HG02981 (cell line): ENCODE data around the gene FOXO6.
"Not testable (repeated sequence)": the region's sequence is repeated elsewhere in the genome, so short reads cannot be mapped to it uniquely, and the experiment has no call there.

Experiments
- ATAC-seq: cut with Tn5 transposase; IDR thresholded peaks from one replicate; pipeline ENCODE4 v1.9.1; 2021; ENCODE audit warnings: mild to moderate bottlenecking, moderate library complexity; ENCODE audit not compliant: unreplicated experiment

The FOXO6 gene

DNA sequence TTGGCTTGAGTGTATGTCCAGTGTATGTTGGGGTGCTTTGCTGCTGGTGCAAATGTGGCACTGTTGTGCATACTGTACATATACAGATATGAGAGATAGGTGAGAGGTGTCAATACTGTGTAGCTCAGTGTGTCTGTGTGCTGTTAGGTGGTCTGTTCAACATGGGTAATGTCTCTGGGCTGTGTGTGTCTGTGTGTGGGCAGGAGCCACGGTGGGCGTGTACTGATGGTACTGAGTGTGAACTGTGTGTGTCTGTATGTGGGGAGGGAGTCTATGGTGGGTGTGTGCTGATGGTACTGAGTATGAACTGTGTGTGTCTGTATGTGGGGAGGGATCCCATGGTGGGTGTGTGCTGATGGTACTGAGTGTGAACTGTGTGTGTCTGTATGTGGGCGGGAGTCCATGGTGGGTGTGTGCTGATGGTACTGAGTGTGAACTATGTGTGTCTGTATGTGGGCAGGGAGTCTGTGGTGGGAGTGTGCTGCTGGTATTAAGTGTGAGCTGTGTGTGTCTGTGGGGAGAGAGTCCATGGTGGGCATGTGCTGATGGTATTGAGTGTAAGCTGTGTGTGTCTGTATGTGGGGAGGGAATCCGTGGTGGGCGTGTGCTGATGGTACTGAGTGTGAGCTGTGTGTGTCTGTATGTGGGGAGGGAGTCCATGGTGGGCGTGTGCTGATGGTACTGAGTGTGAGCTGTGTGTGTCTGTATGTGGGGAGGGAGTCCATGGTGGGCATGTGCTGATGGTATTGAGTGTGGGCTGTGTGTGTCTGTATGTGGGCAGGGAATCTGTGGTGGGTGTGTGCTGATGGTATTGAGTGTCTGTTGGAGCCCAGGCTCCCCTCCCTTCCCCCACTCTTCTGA, 32.2 kb upstream of the FOXO6 start:
- ATAC-seq = no peak

DNA sequence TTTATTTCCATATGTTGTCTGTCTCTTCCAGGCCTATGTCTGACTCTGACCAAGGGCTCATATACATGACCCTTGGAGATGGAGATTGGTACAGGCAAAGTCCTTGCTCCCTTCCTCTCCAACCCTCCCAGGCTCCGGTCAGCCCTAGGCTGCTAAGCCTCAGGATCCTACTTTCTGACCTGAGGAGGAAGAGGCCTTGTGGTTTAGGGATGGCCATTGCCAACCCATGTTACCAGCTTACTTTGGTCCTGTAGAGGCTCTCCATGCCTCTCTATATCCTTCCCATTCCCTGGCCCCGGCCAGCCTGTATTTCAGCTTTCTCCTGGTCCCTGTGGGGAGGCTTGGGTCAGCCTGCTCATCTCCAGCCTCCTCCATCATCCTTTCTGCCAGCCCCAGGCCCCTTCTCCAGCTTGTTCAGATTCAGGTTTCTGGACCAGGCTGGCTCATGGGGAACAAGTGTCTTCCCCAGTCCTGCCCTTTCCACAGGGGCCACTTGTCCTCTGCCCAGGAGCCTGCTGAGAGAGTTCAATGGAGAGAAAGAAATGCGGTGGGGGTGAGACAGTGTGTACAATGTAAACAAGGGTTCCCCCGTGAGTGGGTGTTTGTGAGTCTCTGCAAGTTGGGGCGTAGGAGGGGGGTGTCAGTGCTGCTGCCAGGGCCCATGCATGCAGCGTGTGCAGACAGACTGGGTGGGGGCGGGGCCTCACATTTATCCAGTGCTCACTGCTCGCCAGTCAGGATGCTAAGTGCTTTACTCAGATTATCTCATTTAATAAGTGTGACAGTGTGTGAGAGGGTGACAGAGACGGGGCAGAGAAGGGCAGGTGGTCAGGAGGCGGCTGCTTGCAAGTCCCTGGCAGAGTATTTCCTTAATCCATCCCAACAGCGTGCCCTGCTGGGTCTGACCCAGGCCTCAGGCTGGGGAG, 31.3 kb upstream of the FOXO6 start:
- ATAC-seq = no peak

DNA sequence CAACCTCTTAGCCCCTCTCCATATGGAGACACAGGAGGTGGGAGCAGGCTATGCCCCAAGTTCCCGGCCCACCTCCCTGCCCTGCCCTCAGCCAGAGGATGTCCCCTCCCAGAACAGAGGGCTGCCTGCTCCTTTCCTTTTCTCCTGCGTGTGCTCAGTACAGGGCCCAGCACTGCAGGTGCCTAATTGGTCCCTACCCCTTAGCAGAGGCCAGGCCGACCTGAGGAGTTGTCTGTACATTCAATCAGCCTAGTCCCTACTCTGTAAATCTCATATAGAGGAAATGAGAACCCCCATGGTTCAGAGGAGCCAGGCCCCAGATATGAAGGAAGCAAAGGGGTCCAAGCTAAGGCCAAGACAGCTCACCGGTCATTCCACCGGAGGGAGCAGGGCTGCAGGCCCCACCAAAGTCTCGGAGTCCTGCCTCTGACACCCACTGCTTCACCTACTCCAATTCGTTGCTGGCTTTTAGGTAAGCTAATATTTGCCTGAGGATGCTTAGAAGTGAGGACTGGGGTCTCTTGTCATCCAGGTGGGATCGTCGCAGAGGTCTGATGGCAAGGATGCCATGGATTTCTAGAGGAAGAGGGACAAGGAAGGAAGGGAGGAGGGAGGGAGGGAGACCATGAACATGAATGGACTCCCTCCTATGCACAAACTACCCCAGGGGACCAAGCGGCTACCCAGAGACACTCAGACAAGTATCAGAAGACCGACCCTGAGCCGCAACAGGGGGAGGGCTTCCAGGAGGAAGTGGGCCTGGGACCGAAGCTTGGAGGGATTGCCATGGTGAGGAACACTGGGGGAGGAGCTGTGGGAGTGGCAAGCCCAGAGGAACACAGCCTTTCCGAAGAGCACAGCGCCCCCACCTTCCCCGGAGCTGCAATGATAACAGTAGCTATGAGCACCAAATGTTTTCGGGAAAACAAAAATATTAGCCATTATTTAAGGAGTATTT, 30.4 kb upstream of the FOXO6 start:
- no peak for ATAC-seq

DNA sequence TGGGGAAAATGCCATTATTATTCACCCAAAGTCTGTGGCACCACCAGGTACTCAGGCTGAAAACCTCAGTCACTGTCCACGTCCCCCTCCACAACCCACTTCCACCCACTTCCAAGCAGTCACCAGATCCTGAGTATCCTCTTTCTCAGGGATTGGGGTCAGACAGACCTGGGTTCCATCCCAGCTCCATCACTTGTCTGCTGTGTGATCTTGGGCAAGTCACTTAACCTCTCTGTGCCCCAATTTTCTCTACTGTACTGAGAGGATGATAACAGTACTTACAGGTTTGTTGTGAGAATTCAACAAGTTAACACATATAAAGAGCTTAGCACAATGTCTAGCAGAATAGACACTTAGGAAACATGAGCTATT, 29.7 kb upstream of the FOXO6 start:
- ATAC-seq = no peak

DNA sequence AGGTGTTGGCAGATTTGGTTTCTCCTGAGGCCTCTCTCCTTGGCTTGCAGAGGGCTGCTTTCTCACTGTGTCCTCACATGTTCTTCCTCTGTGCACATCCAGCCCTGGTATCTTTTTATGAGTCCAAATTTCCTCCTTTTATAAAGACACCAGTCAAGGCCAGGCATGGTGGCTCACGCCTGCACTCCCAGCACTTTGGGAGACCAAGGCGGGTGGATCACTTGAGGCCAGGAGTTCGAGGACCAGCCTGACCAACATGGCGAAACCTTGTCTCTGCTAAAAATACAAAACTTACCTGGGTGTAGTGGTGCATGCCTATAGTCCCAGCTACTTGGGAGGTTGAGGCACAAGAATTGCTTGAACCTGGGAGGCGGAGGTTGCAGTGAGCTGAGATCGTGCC, 29.1 kb upstream of the FOXO6 start:
- not testable (repeated sequence) for ATAC-seq

DNA sequence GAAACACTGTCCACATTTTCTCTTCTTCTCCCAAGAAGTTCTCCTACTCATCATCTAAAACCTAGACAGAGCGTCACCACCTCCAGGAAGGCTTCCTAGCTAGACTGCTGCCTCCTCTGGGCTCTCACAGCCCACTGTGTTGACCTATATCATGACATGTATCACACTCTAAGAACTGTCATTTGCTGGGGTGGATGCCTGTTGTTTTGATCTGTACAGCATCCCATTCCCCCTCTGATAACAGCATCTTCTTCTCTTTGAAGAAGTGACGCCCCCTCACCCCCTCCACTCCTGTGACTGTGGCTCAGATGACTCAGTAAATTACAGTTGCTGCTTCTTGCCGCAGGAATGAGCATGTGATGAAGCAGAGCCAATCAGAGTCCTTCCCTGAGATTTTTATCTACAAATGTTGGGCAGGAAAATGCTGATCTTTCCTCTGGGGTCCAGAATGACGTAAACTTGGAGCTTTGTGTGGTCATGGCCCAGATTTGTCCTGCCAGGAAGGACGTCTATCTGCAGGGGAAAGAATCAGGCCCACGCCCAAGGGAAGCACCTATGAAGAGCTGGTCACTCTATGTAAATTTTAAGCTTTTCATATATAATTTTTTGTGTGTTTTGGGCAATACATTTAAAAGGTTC, 28.0 kb upstream of the FOXO6 start:
- ATAC-seq = no peak

DNA sequence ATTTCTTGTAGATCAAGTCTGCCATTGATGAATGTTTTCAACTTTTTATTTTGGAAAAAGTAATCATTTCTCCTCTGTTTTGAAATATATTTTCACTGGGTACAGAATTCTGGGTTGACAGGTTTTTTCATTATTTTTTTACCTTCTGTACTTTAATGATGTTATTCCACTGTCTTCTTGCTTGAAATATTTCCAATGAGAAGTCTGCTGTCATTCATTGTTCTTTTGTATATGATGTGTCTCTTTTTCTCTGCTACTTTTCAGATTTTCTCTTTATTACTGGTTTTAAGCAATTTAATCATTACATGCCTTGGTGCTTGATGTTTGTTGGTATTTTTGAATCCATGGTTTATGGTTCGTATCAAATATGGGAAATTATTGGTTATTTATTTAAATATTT, 22.4 kb upstream of the FOXO6 start:
- no peak for ATAC-seq

DNA sequence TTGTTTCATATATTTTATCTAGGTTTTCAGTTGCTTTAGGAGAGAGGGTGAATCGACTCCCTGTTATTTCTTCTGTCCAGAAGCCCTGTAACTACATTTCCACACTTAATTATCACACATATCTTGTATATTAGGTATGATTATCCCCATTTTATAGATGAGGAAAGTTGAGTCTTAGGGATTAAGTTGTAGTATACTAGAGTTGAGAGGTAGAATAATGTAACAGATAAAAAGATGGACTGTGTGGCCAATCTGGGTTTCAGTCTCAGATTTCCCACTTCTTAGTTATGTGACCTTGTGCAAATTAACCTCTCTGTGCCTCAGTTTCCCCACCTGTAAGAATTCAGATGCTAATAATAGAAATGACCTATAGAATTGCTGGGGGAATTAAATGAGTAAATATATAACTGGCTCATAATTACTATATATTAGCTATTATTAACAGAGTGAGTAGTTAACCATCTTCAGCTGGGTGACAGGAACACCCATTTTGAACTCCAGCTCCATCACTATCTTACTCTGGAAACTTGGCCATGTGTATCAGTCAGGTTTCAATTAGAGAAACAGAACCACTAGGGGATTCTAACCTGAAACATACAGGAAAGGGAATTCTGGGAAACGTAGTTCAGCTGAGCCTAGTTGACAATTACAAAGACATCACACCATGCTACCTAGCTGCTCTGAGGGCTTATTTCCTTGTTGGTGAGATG, 20.4 kb upstream of the FOXO6 start:
- ATAC-seq = no peak

DNA sequence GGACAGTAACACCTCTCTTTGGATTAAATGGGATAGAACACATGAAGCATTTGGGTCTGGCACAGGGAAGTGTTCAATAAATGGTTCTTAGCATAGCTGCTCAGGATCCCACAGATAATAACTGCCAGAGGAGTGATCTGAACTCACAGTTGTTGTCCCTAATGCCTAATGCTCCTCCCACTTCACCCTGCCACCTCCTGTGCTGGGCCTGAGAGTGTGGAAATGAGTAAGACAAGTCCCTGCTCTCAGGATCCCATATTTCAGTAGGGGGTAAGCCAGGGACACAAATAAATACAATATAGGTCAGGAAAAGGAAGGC, 19.9 kb upstream of the FOXO6 start:
- ATAC-seq = no peak

DNA sequence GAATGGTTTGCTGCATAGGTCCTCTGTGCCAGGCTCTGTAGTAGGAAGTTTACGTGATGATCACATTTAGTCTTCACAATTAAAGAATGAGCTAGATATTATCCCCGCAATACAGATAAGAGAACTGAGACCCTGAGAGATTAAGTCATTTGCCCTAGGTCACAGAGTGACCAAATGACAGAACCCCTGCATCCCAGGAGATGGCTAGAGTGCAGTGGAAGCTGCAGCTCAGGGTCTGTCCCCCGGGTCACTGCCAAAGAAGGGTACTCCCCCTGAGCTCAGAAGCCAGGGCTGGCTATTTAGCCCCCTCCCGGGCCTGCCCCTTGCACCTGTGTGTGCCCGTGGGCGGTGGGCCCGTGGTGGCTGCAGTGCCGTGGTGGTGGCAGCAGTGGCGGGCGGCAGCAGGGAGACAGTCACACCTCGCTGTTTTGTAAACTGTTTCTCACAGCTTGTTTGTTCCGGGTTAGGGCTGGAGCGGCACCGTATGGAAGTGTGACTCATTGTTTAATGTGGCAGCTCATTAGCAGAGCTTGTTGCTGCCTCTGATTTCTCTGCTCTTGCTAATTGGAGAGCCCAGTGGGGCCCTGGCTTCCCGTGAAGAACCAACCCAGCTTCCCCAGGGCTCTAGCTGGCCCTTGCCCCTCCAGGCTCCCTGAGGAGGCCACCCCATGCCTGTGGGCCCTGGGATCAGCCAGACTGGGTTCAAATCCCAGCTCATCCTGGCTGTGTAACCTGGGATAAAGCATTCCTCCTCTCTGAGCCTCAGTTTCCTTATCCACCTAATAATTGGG, 19.3 kb upstream of the FOXO6 start:
- ATAC-seq = no peak

DNA sequence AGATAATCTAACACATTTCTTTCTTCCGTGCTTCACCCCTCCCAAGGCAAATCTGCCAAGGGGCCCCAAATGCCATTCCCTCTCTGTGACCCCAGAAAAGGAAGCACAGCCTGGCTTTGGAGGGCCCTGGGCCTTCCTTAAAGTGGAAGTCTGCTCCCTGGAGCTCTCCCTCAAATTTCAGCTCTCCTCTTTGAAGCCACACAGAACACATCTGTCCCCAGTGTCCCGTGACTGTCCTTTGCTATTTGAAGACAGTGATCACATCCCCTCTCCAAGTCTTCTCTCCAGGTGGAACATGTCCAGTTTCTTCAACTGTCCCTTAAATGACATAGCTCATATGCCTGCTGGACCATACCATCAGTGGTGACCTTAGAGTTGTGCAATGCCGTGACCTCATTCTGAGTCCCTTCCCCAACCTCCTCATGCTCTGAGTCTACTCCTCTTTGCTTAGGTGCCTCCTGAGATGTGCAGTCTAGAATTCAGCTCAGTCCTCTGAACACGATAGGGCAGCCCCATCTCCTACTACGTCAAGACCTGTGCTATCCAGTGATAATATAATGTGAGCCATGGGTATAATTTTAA, 18.4 kb upstream of the FOXO6 start:
- ATAC-seq = no peak

DNA sequence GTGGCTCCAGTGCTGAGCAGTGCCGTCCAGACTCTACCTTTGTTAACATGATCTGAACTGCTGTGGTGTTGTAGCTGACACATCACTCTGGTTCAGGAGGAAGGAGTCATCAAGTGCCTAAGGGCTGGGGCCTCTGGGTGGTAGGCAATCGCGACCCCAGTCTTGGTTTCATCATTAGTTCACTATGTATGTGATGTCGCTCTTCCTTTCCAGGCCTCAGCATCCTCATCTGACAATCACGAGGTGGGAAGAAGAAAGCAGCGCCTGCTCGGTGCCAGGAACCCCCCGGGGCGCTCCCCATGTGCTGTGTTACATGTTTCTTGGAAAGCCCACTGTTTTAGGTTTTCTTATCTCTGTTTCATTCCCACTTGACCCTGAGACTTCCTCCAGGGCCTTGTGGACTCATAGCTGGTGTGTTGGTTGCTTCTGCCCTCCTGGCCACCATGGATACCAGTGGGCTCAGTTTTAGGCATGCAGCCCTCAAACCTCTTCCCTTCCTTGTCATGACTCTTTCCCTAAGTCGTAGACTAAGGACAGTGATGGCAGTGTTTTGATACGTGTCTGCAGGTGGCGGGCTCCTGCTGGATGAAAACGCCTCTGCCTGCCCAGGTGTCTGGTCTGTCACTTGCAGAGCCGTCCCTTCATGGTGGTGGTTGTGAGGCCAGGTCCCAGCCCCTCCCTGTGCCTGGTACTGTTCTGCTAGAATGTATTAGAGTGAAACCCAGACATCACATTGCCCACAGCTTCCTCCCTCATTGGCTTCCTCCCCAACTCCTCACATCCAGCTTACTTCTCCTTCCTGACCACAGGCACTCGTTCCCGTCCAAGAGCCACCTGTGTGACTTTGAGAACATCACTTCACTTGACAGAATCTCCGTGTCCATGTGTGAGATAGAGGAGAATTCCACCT, 17.2 kb upstream of the FOXO6 start:
- no peak for ATAC-seq

DNA sequence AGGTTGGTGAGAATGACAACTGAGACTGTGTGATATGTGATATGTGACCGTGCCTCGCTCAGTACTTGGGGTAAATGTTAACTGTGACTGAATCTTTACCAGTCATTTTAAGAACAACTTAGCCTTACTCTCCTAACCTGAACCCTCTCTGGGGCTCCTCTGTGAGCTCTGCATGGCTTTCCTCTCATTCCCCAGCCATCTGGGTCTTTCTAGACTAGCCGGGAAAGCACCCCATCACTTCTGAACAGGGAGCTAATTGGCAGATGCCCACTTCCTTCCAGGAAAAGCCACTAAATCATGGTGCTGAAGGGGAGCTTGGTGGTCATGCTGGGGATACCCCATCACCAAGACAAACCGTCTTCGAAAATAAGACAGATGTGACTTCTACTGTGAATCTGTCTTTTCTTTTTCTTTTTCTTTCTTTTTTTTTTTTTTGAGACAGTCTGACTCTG, 16.5 kb upstream of the FOXO6 start:
- ATAC-seq = no peak

DNA sequence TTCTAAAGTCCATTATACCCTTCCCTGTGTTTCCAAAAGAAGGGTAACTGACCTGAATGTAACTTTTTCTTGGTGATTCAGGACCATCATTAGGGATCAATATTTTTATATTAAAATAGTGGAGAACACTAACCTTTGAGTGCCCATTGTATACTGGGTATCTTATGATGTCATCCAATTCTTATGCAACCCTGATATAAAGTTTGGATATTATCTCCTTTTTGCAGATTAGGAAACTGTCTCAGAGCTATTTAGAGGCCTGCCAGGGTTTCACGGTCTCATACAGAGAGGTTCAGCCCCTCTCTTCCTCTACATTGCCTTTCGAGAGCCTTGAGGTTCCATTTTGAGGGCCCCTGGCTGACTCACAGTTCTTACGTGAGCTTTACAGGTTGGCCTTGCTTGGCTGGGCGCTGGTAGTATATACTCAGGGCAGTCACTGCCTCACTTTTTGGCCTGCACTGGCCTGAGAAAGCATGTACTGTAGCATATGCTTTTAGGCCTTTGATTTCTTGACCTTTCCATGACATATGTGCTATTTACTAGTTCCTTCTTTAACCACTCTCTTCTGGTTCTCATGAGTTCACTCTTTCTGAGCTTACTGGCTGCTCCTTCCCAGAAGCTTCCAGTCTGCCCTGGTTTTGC, 15.7 kb upstream of the FOXO6 start:
- no peak for ATAC-seq

DNA sequence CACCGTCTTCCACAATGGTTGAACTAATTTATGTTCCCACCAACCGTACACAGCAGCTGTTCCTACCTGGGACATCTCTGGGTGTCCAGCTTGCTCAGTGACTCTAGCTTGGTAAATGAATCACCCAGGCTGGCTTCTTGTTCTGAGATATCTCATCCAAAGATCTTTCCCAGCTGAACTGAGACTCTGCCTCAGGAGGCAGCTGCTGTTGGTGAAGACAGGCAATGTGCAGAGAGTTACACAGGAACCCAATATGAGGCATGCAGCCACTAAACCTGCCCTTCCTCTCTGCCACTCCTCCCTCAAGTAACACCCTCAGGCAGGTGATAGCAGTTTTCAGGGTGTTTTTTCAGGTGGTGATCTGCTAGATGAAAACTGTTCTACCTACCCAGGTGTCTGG, 14.0 kb upstream of the FOXO6 start:
- ATAC-seq = no peak

DNA sequence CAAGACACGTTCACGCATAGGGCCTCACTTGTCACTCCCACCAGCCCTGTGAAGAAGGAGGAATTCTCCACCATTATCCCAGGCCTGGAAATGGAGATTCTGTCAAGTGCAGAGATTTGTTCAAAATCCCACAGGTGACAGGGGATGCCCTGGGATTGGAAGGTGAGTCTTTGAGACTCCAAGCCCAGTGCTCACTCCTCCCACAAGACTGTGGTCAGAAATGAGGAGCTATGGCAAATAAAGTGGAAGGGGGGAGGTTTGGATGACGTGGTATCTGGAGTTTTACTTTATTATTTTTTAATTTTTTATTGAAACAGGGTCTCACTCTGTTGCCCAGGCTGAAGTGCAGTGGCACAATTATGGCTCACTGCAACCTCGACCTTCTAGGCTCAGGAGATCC, 12.8 kb upstream of the FOXO6 start:
- ATAC-seq = no peak

DNA sequence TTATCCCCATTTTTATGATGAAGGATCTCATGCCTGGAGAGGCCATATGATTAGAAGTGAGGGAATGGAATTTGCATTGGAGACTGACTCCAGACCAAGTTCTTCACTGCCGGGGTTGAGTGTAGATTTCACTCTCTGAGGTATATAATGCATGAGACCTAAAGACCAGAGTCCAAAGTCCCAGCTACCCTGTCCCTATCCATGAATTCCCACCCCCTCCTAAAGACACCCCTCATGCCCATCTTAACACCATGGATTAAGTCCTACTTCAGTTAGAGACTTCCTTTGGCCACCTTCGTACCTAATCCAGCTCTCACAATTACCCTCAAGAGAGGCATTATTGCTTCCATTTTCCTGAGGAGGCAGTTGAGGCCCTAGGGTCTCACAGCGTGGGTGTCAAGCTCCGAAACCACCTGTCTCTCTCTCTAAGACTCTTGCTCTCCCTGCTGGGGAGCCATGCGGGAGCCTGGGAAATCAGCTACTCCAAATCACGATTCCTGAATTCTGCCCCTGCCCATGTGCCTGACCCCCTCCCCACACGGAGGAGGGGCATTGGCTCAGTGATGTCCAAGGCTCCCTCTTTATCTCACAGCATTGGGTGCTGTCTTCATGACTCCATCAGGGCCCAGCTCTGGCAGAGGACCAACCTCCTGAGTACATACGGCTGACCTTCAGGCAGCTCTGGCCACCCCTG, 11.7 kb upstream of the FOXO6 start:
- no peak for ATAC-seq
